Transverse colon (tissue), 3 donors: Measurements from ENCODE around the gene DRC3.

Experiments used
- POLR2A ChIP-seq: fragments of 450-650 bp; IDR thresholded peaks from one replicate; pipeline ENCODE4 v1.6.1; 2016; ENCODE audit warnings: antibody characterized with exemption, mild to moderate bottlenecking, moderate library complexity
- TF ChIP-seq, protein P1 (sequence below), 5 experiments: fragments of 200-600 bp in 3 of 5; fragments of 450-650 bp in 2 of 5; sonication (generic) in 3 of 5; IDR thresholded peaks; 1 replicate in 2 of 5; 2 replicates in 3 of 5; pipeline ENCODE4 v1.5.1; 2016 to 2017; ENCODE audit warnings: antibody characterized with exemption in 5 of 5, inconsistent platforms in 3 of 5, mild to moderate bottlenecking in 2 of 5, moderate library complexity in 1 of 5

DNA sequence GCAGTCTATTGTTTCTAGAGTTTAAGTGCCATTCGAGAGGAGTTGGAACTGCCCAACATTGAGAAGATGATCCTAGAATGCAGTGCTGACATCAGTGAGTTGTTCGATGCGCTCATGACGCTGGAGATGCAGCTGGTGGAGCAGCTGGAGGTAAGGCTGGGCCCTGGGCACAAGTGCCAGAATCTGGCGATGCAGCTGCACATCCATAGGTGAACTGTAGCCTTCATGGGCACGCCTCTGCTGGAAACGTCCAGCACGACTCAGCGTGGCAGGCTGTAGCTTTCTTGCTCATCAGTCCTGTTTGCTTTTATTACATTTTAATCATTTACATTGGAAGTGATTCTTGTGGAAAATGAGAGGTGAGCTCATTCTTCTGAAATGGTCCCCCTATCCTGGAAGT is 31.7 kb downstream of the DRC3 start:
- no peak for TF ChIP-seq POLR2A
- TF ChIP-seq, protein P1, sequence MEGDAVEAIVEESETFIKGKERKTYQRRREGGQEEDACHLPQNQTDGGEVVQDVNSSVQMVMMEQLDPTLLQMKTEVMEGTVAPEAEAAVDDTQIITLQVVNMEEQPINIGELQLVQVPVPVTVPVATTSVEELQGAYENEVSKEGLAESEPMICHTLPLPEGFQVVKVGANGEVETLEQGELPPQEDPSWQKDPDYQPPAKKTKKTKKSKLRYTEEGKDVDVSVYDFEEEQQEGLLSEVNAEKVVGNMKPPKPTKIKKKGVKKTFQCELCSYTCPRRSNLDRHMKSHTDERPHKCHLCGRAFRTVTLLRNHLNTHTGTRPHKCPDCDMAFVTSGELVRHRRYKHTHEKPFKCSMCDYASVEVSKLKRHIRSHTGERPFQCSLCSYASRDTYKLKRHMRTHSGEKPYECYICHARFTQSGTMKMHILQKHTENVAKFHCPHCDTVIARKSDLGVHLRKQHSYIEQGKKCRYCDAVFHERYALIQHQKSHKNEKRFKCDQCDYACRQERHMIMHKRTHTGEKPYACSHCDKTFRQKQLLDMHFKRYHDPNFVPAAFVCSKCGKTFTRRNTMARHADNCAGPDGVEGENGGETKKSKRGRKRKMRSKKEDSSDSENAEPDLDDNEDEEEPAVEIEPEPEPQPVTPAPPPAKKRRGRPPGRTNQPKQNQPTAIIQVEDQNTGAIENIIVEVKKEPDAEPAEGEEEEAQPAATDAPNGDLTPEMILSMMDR (IDR thresholded peaks at IDR 0.05) = no peak
